ENCODE data around the gene INTS14.

GRCh38 chr15:65638109-65638508, 27.2 kb upstream of the INTS14 start:
- TF ChIP-seq, protein P1, sequence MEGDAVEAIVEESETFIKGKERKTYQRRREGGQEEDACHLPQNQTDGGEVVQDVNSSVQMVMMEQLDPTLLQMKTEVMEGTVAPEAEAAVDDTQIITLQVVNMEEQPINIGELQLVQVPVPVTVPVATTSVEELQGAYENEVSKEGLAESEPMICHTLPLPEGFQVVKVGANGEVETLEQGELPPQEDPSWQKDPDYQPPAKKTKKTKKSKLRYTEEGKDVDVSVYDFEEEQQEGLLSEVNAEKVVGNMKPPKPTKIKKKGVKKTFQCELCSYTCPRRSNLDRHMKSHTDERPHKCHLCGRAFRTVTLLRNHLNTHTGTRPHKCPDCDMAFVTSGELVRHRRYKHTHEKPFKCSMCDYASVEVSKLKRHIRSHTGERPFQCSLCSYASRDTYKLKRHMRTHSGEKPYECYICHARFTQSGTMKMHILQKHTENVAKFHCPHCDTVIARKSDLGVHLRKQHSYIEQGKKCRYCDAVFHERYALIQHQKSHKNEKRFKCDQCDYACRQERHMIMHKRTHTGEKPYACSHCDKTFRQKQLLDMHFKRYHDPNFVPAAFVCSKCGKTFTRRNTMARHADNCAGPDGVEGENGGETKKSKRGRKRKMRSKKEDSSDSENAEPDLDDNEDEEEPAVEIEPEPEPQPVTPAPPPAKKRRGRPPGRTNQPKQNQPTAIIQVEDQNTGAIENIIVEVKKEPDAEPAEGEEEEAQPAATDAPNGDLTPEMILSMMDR (IDR thresholded peaks at IDR 0.05; ENCODE audit: insufficient read depth, low read length, poor library complexity, severe bottlenecking) = no peak
- no peak for TF ChIP-seq EZH2phosphoT487 (conservative IDR thresholded peaks at IDR 0.05; ENCODE audit: low read length)
